Left ventricle myocardium inferior (tissue), 1 donor: Measurements from ENCODE around the gene KLK14. TPM values are rescaled to one million over a fixed set of nuclear protein-coding genes. Genes with fewer than 3 reads are reported as not detected.

Experiments
- DNase-seq: peaks from one replicate; pipeline ENCODE4 v3.0.0-alpha.2; 2020
- H3K27ac ChIP-seq: fragments of 200-600 bp; replicated peaks from 2 replicates; pipeline ENCODE4 v1.8.0; 2021
- H3K27me3 ChIP-seq: fragments of 200-600 bp; 2 replicates; pipeline ENCODE4 v1.8.0; 2021; ENCODE audit warnings: low read depth
- H3K36me3 ChIP-seq: fragments of 200-600 bp; 2 replicates; pipeline ENCODE4 v1.8.0; 2021
- H3K4me1 ChIP-seq: fragments of 200-600 bp; 2 replicates; pipeline ENCODE4 v1.8.0; 2021
- H3K4me3 ChIP-seq: fragments of 200-600 bp; 2 replicates; pipeline ENCODE4 v1.8.0; 2021; ENCODE audit warnings: mild to moderate bottlenecking, moderate library complexity
- H3K9me3 ChIP-seq: fragments of 200-600 bp; replicated peaks from 2 replicates; pipeline ENCODE4 v1.8.0; 2021
- intact Hi-C: fragments of 100-400 bp; cut with micrococcal nuclease; formaldehyde crosslinking; loops from one replicate; pipeline ENCODE4 v1.11.0; 2022
- total RNA-seq: library from RNA; stranded (reverse); fragmentation: NEBNext Ultra II Directional; extraction: Animal tissue kit (Norgen Biotek cat#: 25700); gene quantifications from one replicate; pipeline ENCODE4 v1.2.1, GENCODE V29; 2021
- TF ChIP-seq, protein P1 (sequence below): fragments of 200-600 bp; IDR thresholded peaks from 2 replicates; pipeline ENCODE4 v1.8.0; 2021; ENCODE audit warnings: antibody characterized with exemption, mild to moderate bottlenecking, borderline replicate concordance
- donor health status: DM: no; HTN: yes; CAD: no; lungs with severe emphysema.

KLK14 gene
- total RNA-seq, 1 donor from 2014 or later: 1.6 TPM

- Histone ChIP-seq H3K27ac (peak overlapping the region; percentile 61), H3K4me3 (peak overlapping the region; percentile 44), H3K4me1 (peaks cover 24% of the 10 kb centered on the region), H3K27me3 (peaks cover 84% of the 10 kb centered on the region), H3K9me3 (no peaks in the 10 kb centered on the region), H3K36me3 (no peaks in the 10 kb centered on the region)
- intact Hi-C loops: no loop called here
- TF ChIP-seq, protein P1, sequence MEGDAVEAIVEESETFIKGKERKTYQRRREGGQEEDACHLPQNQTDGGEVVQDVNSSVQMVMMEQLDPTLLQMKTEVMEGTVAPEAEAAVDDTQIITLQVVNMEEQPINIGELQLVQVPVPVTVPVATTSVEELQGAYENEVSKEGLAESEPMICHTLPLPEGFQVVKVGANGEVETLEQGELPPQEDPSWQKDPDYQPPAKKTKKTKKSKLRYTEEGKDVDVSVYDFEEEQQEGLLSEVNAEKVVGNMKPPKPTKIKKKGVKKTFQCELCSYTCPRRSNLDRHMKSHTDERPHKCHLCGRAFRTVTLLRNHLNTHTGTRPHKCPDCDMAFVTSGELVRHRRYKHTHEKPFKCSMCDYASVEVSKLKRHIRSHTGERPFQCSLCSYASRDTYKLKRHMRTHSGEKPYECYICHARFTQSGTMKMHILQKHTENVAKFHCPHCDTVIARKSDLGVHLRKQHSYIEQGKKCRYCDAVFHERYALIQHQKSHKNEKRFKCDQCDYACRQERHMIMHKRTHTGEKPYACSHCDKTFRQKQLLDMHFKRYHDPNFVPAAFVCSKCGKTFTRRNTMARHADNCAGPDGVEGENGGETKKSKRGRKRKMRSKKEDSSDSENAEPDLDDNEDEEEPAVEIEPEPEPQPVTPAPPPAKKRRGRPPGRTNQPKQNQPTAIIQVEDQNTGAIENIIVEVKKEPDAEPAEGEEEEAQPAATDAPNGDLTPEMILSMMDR: no peak
- DNase-seq: no peak
Observed at GRCh38 chr19:51127032-51127431, 44.3 kb upstream of the KLK14 start.

DNA sequence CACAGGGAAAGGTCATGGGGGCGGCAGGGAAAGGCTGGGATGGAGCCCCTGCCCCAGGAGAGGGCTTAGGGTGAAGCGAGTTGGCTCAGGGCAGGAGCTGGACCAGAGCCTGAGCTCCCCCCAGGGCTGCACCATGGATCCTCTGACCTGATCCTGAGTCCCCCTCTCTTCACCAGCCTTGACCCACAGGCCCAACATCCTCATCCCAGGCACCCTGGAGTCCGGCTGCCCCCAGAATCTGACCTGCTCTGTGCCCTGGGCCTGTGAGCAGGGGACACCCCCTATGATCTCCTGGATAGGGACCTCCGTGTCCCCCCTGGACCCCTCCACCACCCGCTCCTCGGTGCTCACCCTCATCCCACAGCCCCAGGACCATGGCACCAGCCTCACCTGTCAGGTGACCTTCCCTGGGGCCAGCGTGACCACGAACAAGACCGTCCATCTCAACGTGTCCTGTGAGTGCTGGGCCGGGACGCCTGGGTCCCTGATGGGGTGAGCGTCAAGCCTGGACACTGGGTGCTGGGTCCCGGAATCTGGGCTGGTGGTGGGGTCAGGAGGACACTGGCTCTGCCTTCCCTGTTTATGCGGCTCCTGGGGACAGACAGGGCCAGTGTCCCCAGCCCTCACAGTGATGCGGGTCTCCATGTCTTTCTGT, 42.9 kb upstream of the KLK14 start:
- H3K27me3 ChIP-seq: peaks cover 71% of the 10 kb centered on the region
- intact Hi-C loops: no loop called here
- no peak for DNase-seq

DNA sequence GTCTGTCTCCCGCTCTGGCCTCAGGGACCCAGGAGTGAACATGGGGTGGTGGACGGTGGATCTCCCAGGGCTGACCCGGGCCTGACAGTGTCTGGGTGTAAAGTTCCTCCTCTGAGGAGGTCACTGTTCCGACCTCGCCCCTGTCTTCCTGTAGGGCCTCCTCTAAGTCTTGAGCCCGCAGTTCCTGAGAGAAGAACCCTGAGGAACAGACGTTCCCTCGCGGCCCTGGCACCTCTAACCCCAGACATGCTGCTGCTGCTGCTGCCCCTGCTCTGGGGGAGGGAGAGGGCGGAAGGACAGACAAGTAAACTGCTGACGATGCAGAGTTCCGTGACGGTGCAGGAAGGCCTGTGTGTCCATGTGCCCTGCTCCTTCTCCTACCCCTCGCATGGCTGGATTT, 42.0 kb upstream of the KLK14 start, which contains the start of gene SIGLEC9:
Gene SIGLEC9, plus strand, starts transcription at position 178 of the 400 bp plus-strand sequence. Its CDS starts 69 bp downstream, at position 247.
- Histone ChIP-seq H3K36me3 (no peaks in the 10 kb centered on the region), H3K27ac (peak within 1 kb of the TSS; percentile 61), H3K4me3 (peak within 1 kb of the TSS; percentile 44), H3K4me1 (peaks cover 18% of the 10 kb centered on the region), H3K27me3 (peaks cover 64% of the 10 kb centered on the region), H3K9me3 (no peaks in the 10 kb centered on the region)
- intact Hi-C loops: no loop called here
- DNase-seq: peak; percentile 52
- TF ChIP-seq, protein P1: no peak

More for the DNA sequence above, 42.9 kb upstream of the KLK14 start:
- H3K9me3 ChIP-seq: no peaks in the 10 kb centered on the region
- H3K27ac ChIP-seq: peak overlapping the region; percentile 61
- peak overlapping the region; percentile 44 for H3K4me3 ChIP-seq
- peaks cover 18% of the 10 kb centered on the region for H3K4me1 ChIP-seq
- no peaks in the 10 kb centered on the region for H3K36me3 ChIP-seq
- TF ChIP-seq, protein P1: no peak

DNA sequence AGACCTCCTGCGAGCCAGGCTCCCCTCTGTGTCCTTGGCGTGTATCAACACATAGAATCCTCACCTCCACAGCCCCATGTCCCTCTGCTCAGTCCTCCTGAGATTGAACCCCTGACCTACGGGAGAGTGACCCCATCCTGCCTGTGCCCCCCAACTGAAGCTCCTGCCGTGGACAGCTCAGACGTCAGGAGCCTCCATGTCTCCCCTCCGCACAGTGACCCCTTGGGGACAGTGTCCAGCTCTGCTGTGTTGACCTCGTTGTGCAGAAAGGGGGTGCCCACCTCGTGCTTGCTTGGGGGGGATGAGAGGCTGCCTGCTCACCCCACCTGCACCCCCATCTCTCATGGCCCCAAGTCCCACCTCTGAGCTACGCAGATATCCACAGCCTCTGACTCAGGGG, 41.5 kb upstream of the KLK14 start:
- DNase-seq: no peak
- intact Hi-C loops: no loop called here
- H3K27ac ChIP-seq: peak overlapping the region; percentile 61

DNA sequence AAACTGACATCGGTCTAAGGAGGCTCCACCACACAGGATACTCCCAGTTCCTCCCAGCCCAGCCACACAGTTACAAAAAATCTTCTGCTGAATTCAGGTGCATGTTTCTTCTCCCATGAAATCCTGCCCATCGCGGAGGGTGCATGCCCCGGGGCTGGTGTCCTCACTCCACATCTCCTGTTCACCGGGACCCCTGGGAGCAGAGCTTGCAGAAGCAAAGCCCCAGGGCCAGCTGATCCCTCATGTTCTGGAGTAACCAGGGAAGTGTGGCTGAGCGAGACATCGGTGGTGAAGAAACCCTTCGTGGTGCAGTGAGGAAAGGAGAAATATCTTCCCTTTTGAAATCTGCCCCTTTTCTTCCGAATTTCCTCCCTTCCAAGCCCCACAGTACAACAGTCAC, 41.1 kb upstream of the KLK14 start:
- H3K9me3 ChIP-seq: no peaks in the 10 kb centered on the region

More for the DNA sequence above, 41.5 kb upstream of the KLK14 start:
- H3K4me3 ChIP-seq: no peak overlapping the region
- peaks cover 18% of the 10 kb centered on the region for H3K4me1 ChIP-seq
- no peaks in the 10 kb centered on the region for H3K9me3 ChIP-seq
- TF ChIP-seq, protein P1: no peak
- H3K27me3 ChIP-seq: peaks cover 59% of the 10 kb centered on the region
- H3K36me3 ChIP-seq: no peaks in the 10 kb centered on the region

More for the DNA sequence above, 41.1 kb upstream of the KLK14 start:
- no peak overlapping the region for H3K4me3 ChIP-seq
- TF ChIP-seq, protein P1: no peak
- intact Hi-C loops: no loop called here
- no peak for DNase-seq
- peaks cover 58% of the 10 kb centered on the region for H3K27me3 ChIP-seq
- H3K4me1 ChIP-seq: peaks cover 14% of the 10 kb centered on the region
- no peaks in the 10 kb centered on the region for H3K36me3 ChIP-seq
- peak overlapping the region; percentile 61 for H3K27ac ChIP-seq
